HEK293T (cell line): ENCODE data around the gene NT5DC4.

Source experiments
- CTBP1 ChIP-seq: fragments of 450-650 bp; IDR thresholded peaks from 2 replicates; pipeline ENCODE4 v1.6.1; 2016; ENCODE audit warnings: borderline replicate concordance
- ELF4 ChIP-seq: fragments of 450-650 bp; IDR thresholded peaks from 2 replicates; pipeline ENCODE4 v1.6.1; 2017; ENCODE audit warnings: antibody characterized with exemption
- FOXM1 ChIP-seq: fragments of 450-650 bp; IDR thresholded peaks from 2 replicates; pipeline ENCODE4 v1.6.1; 2017; ENCODE audit warnings: mild to moderate bottlenecking, borderline replicate concordance
- TARDBP ChIP-seq: fragments of 450-650 bp; IDR thresholded peaks from 2 replicates; pipeline ENCODE4 v1.6.1; 2016

DNA sequence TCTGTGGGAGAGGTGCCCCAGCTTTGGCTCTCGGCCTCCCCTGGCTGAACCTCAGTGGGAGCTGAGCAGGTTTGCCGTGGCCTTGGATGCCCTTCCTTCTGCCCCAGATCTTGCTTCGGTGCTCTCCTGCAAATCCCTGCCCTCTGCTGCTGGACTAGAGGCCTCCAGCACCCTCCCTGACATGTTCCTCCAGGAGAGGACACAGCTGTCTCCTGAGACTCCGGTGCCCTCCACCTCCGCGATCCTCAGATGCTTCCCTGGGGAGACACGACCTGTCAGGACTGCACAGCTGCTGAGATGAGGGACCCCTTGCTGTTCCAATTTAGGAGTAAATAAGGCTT is 7.3 kb upstream of the NT5DC4 start:
- TF ChIP-seq CTBP1 = no peak
- no peak for TF ChIP-seq TARDBP
- no peak for TF ChIP-seq ELF4
- no peak for TF ChIP-seq FOXM1
